ENCODE results near the gene FMC1.

FMC1 gene

DNA sequence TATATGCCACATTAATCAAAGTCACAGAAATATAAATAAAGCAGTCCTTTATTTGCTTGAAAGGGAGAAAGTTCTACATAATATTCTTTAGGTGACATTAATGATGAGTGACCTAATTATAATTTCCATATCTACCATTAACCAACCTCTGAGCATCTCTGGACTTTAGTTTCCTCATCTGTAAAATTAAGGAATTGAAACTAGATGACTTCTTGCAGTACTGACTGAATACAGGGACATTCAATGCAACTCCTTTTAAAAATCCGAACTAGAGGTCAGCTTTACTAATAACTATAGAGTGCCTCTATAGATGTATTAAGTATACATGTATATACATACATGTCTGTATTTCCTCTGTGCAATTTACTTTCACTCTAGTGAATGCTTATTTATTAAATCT, 3.9 kb downstream of the FMC1 start:
- no peak overlapping the region for H3K27ac ChIP-seq
- TF ChIP-seq, protein P1, sequence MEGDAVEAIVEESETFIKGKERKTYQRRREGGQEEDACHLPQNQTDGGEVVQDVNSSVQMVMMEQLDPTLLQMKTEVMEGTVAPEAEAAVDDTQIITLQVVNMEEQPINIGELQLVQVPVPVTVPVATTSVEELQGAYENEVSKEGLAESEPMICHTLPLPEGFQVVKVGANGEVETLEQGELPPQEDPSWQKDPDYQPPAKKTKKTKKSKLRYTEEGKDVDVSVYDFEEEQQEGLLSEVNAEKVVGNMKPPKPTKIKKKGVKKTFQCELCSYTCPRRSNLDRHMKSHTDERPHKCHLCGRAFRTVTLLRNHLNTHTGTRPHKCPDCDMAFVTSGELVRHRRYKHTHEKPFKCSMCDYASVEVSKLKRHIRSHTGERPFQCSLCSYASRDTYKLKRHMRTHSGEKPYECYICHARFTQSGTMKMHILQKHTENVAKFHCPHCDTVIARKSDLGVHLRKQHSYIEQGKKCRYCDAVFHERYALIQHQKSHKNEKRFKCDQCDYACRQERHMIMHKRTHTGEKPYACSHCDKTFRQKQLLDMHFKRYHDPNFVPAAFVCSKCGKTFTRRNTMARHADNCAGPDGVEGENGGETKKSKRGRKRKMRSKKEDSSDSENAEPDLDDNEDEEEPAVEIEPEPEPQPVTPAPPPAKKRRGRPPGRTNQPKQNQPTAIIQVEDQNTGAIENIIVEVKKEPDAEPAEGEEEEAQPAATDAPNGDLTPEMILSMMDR (conservative IDR thresholded peaks at IDR 0.05) = no peak

DNA sequence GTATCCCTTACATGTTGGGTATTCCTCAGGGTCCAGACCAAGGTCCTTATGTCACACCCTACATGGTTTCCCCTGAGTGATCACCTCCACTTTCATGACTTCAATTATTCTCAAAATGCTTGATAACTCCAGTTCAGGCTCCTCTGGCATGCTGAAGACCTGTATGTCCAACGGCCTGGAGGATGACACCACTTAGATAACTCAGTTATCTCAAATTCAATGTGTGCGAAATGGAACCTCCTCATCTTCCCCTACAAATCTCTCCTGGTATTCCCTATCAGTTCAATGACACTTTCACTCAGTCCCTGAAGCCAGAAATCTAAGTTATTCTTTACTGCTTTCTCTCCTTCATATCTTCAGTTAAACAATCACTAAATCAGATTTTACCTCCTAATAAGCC, 9.9 kb downstream of the FMC1 start:
- H3K27ac ChIP-seq = no peak overlapping the region
- TF ChIP-seq, protein P1 (conservative IDR thresholded peaks at IDR 0.05) = no peak

DNA sequence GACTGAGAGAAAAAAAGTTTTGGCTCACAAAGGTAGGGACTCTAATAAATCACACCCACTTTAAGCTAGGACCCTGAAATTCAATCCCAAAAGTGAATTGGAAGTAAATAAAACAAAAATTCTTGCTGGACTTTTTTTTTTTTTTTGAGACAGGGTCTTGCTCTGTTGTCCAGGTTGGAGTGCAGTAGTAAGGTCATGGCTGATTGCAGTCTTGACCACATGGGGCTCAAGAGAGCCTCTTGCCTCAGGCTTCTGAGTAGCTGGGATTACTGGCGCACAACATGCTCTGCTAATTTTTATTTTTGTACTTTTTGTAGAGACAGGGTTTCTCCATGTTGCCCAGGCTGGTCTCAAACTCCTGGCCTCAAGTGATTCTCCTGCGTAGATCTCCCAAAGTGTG, 13.6 kb downstream of the FMC1 start:
- TF ChIP-seq, protein P1 (conservative IDR thresholded peaks at IDR 0.05) = no peak
- peak overlapping the region; percentile 34; the same call in 1 of the 2 replicates for H3K27ac ChIP-seq

DNA sequence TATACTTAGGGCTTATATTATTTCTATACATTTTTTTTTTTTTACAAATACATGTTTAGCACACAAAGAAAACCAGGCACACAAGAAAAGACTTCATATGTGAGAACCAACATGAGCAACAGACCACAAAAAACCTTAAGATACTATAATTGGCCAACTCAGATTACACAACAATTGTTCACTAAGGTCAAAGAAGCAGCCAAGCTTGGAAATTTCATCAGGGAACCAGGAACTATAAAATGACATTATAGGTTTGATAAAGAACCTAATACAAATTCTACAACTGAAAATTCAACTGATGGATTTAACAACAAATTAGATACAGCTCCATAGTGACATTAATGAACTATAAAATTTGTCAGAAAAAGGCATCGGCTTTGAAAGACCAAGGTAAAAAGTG, 14.2 kb downstream of the FMC1 start:
- H3K27ac ChIP-seq = peak overlapping the region; percentile 34; the same call in 1 of the 2 replicates
- TF ChIP-seq, protein P1 (conservative IDR thresholded peaks at IDR 0.05) = no peak

DNA sequence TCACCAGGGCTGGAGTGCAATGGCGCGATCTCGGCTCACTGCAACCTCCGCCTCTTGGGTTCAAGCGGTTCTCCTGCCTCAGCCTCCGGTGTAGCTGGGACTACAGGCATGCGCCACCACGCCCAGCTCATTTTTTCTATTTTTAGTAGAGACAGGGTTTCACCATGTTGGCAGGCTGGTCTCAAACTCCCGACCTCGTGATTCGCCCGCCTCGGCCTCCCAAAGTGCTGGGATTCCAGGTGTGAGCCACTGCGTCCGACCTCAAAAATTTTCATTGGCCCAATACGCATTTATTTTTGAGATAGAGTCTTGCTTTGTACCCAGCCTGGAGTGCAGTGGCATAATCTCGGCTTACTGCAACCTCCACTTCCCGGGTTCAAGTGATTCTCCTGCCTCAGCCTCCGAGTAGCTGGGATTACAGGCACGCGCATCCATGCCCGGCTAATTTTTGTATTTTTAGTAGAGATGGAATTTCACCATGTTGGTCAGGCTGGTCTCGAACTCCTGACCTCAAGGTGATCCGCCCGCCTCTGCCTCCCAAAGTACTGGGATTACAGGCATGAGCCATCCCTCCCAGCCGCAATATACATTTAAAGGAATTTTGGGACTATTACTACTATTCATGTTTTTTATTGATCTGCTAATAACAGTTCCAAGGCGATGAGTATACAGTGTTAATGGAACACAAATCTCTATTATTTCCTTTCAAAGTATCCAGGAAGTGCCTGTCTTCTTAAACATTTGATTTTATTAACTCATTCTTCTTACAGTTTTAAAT, 16.8 kb downstream of the FMC1 start:
- peak overlapping the region; percentile 99 for H3K27ac ChIP-seq

DNA sequence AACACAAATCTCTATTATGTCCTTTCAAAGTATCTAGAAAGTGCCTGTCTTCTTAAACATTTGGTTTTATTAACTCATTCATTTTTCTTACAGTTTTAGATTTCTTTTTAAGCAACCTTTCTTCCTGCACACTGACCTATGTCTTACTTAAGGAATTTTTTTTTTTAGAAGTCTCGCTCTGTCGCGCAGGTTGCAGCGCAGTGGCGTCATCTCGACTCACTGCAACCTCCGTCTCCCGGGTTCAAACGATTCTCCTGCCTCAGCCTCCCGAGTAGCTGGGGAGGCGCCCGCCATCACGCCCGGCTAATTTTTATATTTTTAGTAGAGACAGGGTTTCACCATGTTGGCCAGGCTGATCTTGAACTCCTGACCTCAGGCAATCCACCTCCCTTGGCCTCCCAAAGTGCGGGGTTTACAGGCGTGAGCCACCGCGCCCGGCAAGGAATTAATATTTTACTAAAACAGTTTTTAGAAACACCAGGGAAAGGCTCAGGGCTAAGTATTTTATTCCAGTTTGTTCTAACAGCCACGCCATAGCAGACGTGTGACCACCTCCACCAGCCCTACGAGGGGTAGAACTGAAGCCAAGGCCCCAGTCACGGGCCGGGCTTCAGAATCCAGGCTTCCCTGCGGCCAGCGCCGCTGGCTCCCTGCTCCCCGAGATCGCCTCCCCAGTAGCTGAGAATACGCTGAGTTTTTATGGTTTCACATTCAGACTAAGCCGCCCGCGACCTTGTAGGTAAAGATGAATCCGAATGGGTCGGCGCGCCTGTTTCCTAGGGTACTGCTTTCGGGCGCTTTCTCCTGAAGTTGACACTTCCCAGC, 17.6 kb downstream of the FMC1 start:
- TF ChIP-seq, protein P1 (conservative IDR thresholded peaks at IDR 0.05) = no peak
- H3K27ac ChIP-seq = peak overlapping the region; percentile 99

DNA sequence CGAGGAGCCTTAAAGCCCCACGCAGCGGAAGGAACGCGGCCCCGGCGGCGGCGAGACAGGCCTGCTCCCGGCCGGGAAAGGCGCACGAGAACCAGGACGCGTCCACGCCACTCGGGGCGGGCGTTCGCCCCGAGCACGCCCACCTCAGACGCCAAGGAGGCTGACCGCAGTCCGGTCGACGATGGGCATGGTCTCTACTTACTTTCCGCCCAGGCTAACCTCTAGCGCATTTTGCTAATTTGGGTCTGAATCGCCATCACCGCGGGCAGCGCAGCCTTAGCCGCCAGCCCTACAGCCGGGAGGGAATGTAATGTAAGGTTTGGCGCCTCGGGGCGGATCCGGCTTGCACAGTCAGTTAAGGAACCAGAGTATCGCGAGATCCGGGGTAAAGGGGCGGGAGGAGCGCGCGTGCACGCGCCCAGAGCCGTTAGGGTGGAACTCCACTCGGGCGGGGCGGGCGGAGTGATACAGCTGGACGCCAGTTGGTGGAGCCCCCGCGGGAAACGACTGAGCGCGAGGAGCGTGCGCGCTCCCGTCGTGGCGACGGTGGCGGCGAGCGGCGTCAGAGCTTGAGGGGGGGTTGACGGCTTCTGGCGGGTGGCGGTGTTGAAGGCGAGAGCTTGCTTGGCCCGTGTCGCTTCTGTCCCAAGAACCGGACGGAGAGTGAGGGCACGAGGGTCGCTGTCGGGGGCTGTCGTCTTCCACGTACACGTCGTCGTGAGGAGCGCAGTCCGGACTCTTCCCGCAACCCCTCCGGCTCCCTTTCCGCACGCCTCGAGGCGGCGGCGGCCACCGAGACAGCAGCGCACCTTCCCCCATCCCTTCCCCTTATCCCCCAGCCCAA, 18.5 kb downstream of the FMC1 start, which contains the start of gene LUC7L2:
TSS of gene LUC7L2 (plus strand) at position 529 of the 844 bp plus-strand sequence. CDS start 368 bp downstream, outside the sequence.
- H3K27ac ChIP-seq = peak within 1 kb of the TSS; percentile 99
- TF ChIP-seq, protein P1 (conservative IDR thresholded peaks at IDR 0.05) = 0 out of 2 replicates have a peak, but pooled peaks have one; percentile 12

All from VCaP (cell line).